ENCODE data around the gene NETO1.

Gene NETO1

GRCh38 chr18:72895548-72895947 is 27.8 kb upstream of the NETO1 start:
- DNase-seq (ENCODE audit: low read depth) = no peak

GRCh38 chr18:72878561-72878960 is 10.8 kb upstream of the NETO1 start:
- no peak overlapping the region for H3K4me3 ChIP-seq (ENCODE audit: control insufficient read depth, low read depth, low read length)
- no peak for DNase-seq (ENCODE audit: low read depth)
- TF ChIP-seq CTCF (IDR thresholded peaks at IDR 0.05; ENCODE audit: control insufficient read depth, insufficient read depth, low read depth, low read length, missing control alignments) = no peak

More at GRCh38 chr18:72895548-72895947, 27.8 kb upstream of the NETO1 start:
- H3K4me3 ChIP-seq (ENCODE audit: control insufficient read depth, low read depth, low read length) = no peak overlapping the region
- TF ChIP-seq CTCF (IDR thresholded peaks at IDR 0.05; ENCODE audit: control insufficient read depth, insufficient read depth, low read depth, low read length, missing control alignments) = no peak

GRCh38 chr18:72878143-72878542 is 10.4 kb upstream of the NETO1 start:
- no peak for DNase-seq (ENCODE audit: low read depth)
- no peak for TF ChIP-seq CTCF (IDR thresholded peaks at IDR 0.05; ENCODE audit: control insufficient read depth, insufficient read depth, low read depth, low read length, missing control alignments)
- no peak overlapping the region for H3K4me3 ChIP-seq (ENCODE audit: control insufficient read depth, low read depth, low read length)

GRCh38 chr18:72871091-72871490 is 3.3 kb upstream of the NETO1 start:
- no peak for TF ChIP-seq CTCF (IDR thresholded peaks at IDR 0.05; ENCODE audit: control insufficient read depth, insufficient read depth, low read depth, low read length, missing control alignments)
- DNase-seq (ENCODE audit: low read depth) = peak; percentile 74
- no peak overlapping the region for H3K4me3 ChIP-seq (ENCODE audit: control insufficient read depth, low read depth, low read length)

GRCh38 chr18:72869226-72870185 is 1.7 kb upstream of the NETO1 start:
- no peak for DNase-seq (ENCODE audit: low read depth)
- H3K4me3 ChIP-seq (ENCODE audit: control insufficient read depth, low read depth, low read length) = peak overlapping the region; percentile 79
- TF ChIP-seq CTCF (IDR thresholded peaks at IDR 0.05; ENCODE audit: control insufficient read depth, insufficient read depth, low read depth, low read length, missing control alignments) = no peak

GRCh38 chr18:72868585-72869225 is 918 bp upstream of the NETO1 start:
- DNase-seq (ENCODE audit: low read depth) = no peak
- TF ChIP-seq CTCF (IDR thresholded peaks at IDR 0.05; ENCODE audit: control insufficient read depth, insufficient read depth, low read depth, low read length, missing control alignments) = no peak
- peak overlapping the region; percentile 79 for H3K4me3 ChIP-seq (ENCODE audit: control insufficient read depth, low read depth, low read length)

Measured in AG09309 (cell line).